HEK293 (cell line): ENCODE measurements around the gene BOC.

ENCODE experiments used
- KLF1 ChIP-seq: fragments of 450-650 bp; formaldehyde crosslinking; IDR thresholded peaks from 2 replicates; pipeline ENCODE4 v1.5.1; 2016; ENCODE audit warnings: missing biosample characterization, missing genetic modification characterization
- ZBTB8A ChIP-seq: fragments of 450-650 bp; formaldehyde crosslinking; IDR thresholded peaks from 2 replicates; pipeline ENCODE4 v1.5.1; 2016; ENCODE audit warnings: missing biosample characterization, missing genetic modification characterization
- ZNF138 ChIP-seq: fragments of 450-650 bp; formaldehyde crosslinking; IDR thresholded peaks from 2 replicates; pipeline ENCODE4 v1.5.1; 2016; ENCODE audit warnings: missing biosample characterization, missing genetic modification characterization, borderline replicate concordance
- ZNF626 ChIP-seq: fragments of 450-650 bp; sonication (Bioruptor Pico); formaldehyde crosslinking; IDR thresholded peaks from 2 replicates; pipeline ENCODE4 v1.5.1; 2018; ENCODE audit warnings: missing biosample characterization, missing genetic modification characterization, inconsistent platforms
- ZNF785 ChIP-seq: fragments of 450-650 bp; formaldehyde crosslinking; IDR thresholded peaks from 2 replicates; pipeline ENCODE4 v1.5.1; 2016; ENCODE audit warnings: missing biosample characterization, missing genetic modification characterization
- ZNF830 ChIP-seq: fragments of 450-650 bp; IDR thresholded peaks from 2 replicates; pipeline ENCODE4 v1.5.0; 2018; ENCODE audit warnings: missing biosample characterization, missing genetic modification characterization, low read depth, mild to moderate bottlenecking, moderate library complexity
- ZSCAN30 ChIP-seq: fragments of 450-650 bp; IDR thresholded peaks from 2 replicates; pipeline ENCODE4 v1.5.1; 2018; ENCODE audit warnings: missing biosample characterization, mild to moderate bottlenecking, missing genetic modification characterization, moderate library complexity
- TF ChIP-seq, protein P1 (sequence below): fragments of 450-650 bp; formaldehyde crosslinking; conservative IDR thresholded peaks from 2 replicates; pipeline ENCODE4 v1.5.1; 2016; ENCODE audit warnings: low read depth, missing biosample characterization, missing genetic modification characterization
- TF ChIP-seq, protein P2 (sequence below): fragments of 450-650 bp; formaldehyde crosslinking; IDR thresholded peaks from 2 replicates; pipeline ENCODE4 v1.5.1; 2016; ENCODE audit warnings: missing biosample characterization, missing genetic modification characterization

DNA sequence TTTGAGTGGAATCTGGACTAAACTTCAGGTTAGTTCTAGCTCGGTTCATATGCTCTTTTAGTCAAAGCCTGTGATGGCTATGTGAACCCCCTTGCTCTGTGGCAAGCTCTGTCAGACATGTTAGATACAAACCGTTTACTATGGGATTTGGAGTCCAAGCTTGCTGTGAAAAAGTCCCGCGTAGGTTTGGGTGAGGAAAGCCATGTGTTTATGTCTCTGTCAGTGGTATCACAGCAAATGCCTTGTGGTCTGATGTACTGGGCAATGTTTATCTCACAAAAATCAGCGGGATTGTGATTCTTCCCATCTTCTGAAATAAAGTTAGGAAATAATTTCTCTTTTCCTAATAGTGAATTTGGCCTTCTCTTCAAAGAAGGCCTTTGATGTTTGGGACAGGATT, 5.0 kb downstream of the BOC start:
- TF ChIP-seq ZNF830 (tag by site-specific recombination) (no peak), KLF1 (no peak), ZBTB8A (tag by site-specific recombination) (no peak), ZNF785 (tag by site-specific recombination) (no peak), ZSCAN30 (tag by site-specific recombination) (no peak), ZNF138 (tag by site-specific recombination) (no peak), ZNF626 (tag by site-specific recombination) (no peak)
- TF ChIP-seq, protein P1, sequence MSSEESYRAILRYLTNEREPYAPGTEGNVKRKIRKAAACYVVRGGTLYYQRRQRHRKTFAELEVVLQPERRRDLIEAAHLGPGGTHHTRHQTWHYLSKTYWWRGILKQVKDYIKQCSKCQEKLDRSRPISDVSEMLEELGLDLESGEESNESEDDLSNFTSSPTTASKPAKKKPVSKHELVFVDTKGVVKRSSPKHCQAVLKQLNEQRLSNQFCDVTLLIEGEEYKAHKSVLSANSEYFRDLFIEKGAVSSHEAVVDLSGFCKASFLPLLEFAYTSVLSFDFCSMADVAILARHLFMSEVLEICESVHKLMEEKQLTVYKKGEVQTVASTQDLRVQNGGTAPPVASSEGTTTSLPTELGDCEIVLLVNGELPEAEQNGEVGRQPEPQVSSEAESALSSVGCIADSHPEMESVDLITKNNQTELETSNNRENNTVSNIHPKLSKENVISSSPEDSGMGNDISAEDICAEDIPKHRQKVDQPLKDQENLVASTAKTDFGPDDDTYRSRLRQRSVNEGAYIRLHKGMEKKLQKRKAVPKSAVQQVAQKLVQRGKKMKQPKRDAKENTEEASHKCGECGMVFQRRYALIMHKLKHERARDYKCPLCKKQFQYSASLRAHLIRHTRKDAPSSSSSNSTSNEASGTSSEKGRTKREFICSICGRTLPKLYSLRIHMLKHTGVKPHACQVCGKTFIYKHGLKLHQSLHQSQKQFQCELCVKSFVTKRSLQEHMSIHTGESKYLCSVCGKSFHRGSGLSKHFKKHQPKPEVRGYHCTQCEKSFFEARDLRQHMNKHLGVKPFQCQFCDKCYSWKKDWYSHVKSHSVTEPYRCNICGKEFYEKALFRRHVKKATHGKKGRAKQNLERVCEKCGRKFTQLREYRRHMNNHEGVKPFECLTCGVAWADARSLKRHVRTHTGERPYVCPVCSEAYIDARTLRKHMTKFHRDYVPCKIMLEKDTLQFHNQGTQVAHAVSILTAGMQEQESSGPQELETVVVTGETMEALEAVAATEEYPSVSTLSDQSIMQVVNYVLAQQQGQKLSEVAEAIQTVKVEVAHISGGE (tag by site-specific recombination) = no peak
- TF ChIP-seq, protein P2, sequence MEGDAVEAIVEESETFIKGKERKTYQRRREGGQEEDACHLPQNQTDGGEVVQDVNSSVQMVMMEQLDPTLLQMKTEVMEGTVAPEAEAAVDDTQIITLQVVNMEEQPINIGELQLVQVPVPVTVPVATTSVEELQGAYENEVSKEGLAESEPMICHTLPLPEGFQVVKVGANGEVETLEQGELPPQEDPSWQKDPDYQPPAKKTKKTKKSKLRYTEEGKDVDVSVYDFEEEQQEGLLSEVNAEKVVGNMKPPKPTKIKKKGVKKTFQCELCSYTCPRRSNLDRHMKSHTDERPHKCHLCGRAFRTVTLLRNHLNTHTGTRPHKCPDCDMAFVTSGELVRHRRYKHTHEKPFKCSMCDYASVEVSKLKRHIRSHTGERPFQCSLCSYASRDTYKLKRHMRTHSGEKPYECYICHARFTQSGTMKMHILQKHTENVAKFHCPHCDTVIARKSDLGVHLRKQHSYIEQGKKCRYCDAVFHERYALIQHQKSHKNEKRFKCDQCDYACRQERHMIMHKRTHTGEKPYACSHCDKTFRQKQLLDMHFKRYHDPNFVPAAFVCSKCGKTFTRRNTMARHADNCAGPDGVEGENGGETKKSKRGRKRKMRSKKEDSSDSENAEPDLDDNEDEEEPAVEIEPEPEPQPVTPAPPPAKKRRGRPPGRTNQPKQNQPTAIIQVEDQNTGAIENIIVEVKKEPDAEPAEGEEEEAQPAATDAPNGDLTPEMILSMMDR (tag by site-specific recombination) = no peak
